ENCODE results near the gene ZNF280B. TPM values are rescaled to one million over a fixed set of nuclear protein-coding genes. Genes with fewer than 3 reads are reported as not detected.

Gene ZNF280B
- total and polyA plus RNA-seq, 2 experiments from 2014 or later = 0.86 to 1.9 TPM

DNA sequence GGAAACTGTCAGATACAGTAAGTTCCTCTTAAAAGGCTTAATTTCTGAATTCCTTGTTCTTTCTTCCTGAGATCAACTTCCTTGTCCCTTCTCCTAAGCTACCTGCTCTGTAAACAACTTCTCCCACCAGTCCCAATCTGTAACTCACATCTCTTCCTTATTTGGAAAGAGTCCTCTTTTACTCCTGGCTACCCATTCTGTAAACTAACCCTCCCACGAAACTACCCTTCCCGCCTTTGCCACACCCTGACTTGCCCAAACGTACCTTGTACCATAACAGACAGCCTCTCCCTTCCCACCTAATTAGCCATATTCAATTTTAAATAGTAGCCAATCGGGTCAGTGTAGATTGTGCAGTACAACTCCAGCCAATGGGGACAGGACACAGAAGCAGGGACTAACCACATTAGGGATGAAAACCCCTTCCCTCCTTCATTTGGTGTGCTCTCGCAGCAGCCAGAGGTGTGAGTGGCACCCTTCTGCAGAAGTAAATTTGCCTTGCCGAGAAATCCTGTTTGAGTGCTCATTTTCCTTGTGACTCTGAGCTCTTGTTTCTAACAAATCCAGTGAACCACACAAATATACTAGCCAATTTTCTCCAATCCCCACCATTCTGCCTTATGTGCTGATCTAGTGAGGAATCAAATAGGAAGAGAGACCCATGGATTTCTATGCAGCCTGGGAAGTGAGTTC is 49.5 kb downstream of the ZNF280B start:
- no peaks in the 10 kb centered on the region for H3K27me3 ChIP-seq
- DNase-seq (ENCODE audit: low read depth in 1 of 2, low spot score in 1 of 2) = no peak

DNA sequence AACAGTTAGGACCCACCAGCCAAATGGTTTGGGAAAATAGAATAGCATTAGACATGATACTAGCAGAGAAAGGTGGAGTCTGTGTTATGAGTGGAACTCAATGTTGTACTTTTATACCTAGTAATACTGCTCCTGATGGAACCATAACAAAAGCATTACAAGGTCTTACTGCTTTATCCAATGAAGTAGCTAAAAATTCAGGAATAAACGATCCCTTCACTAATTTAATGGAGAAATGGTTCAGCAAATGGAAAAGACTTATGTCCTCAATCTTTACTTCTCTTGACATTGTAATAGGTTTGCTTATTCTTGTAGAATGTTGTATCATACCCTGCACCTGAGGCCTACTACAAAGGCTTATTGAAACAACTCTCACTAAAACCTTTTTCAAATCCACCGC is 50.2 kb downstream of the ZNF280B start:
- no peaks in the 10 kb centered on the region for H3K9me3 ChIP-seq (ENCODE audit: low read depth)
- no peak for TF ChIP-seq CTCF (IDR thresholded peaks at IDR 0.05; ENCODE audit: low read depth, low read length)
- no peak overlapping the region for H3K27ac ChIP-seq
- no peak overlapping the region for H3K4me3 ChIP-seq
- no peak for DNase-seq (ENCODE audit: low read depth in 1 of 2, low spot score in 1 of 2)
- no peaks in the 10 kb centered on the region for H3K27me3 ChIP-seq
- no peaks in the 10 kb centered on the region for H3K36me3 ChIP-seq
- no peaks in the 10 kb centered on the region for H3K4me1 ChIP-seq (ENCODE audit: low read depth)

More for the DNA sequence above, 49.5 kb downstream of the ZNF280B start:
- Histone ChIP-seq H3K9me3 (ENCODE audit: low read depth) (no peaks in the 10 kb centered on the region), H3K4me3 (no peak overlapping the region), H3K4me1 (ENCODE audit: low read depth) (no peaks in the 10 kb centered on the region), H3K36me3 (no peaks in the 10 kb centered on the region), H3K27ac (no peak overlapping the region)
- TF ChIP-seq CTCF (IDR thresholded peaks at IDR 0.05; ENCODE audit: low read depth, low read length) = no peak

- Histone ChIP-seq H3K4me1 (ENCODE audit: low read depth) (no peaks in the 10 kb centered on the region), H3K27me3 (no peaks in the 10 kb centered on the region), H3K36me3 (no peaks in the 10 kb centered on the region), H3K4me3 (no peak overlapping the region), H3K27ac (no peak overlapping the region), H3K9me3 (ENCODE audit: low read depth) (no peaks in the 10 kb centered on the region)
- DNase-seq (ENCODE audit: low read depth in 1 of 2, low spot score in 1 of 2) = no peak
- TF ChIP-seq CTCF (IDR thresholded peaks at IDR 0.05; ENCODE audit: low read depth, low read length) = no peak
Measured at GRCh38 chr22:22454997-22455396, 53.5 kb downstream of the ZNF280B start.

- no peak overlapping the region for H3K27ac ChIP-seq
- no peak for TF ChIP-seq CTCF (IDR thresholded peaks at IDR 0.05; ENCODE audit: low read depth, low read length)
- H3K36me3 ChIP-seq = no peaks in the 10 kb centered on the region
- no peaks in the 10 kb centered on the region for H3K27me3 ChIP-seq
- DNase-seq (ENCODE audit: low read depth in 1 of 2, low spot score in 1 of 2) = no peak
- H3K4me3 ChIP-seq = no peak overlapping the region
- H3K4me1 ChIP-seq (ENCODE audit: low read depth) = no peaks in the 10 kb centered on the region
- no peaks in the 10 kb centered on the region for H3K9me3 ChIP-seq (ENCODE audit: low read depth)
Measured at GRCh38 chr22:22452996-22453686, 55.4 kb downstream of the ZNF280B start.

DNA sequence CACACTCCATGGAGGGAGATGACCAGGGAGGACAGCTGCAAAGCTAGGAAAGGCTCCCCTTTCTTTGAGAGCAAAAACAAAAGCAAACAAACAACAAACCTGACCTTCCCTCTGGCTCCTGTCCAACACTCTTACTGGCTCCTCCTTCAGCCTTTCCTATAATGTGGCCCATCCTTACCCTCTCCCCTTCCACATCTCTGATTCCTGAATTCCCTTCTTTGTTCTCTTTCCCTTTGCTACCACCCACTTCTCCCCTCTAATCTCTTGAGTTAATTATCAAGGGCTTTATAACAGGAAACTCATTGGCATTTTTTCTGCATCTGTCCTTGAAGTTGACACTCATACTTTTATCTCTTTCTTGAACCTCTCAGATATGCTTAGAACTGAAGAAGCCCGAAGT is 56.3 kb downstream of the ZNF280B start:
- no peaks in the 10 kb centered on the region for H3K27me3 ChIP-seq
- H3K9me3 ChIP-seq (ENCODE audit: low read depth) = no peaks in the 10 kb centered on the region
- H3K36me3 ChIP-seq = no peaks in the 10 kb centered on the region
- no peak overlapping the region for H3K4me3 ChIP-seq
- no peak overlapping the region for H3K27ac ChIP-seq
- TF ChIP-seq CTCF (IDR thresholded peaks at IDR 0.05; ENCODE audit: low read depth, low read length) = no peak
- H3K4me1 ChIP-seq (ENCODE audit: low read depth) = no peaks in the 10 kb centered on the region
- no peak for DNase-seq (ENCODE audit: low read depth in 1 of 2, low spot score in 1 of 2)

All from cardiac muscle cell (in vitro differentiated cells and primary cell).